HEK293 (cell line): ENCODE results near the gene CD40LG.

Source experiments
- CTCF ChIA-PET: fragments of 350-600 bp; formaldehyde crosslinking; extraction: SDS; loops from one replicate; lab custom pipeline; 2021; ENCODE audit warnings: antibody characterized with exemption; lab: Yijun Ruan, JAX
- POLR2A ChIA-PET: fragments of 300-600 bp; formaldehyde crosslinking; extraction: SDS; loops from one replicate; lab custom pipeline; 2020; ENCODE audit warnings: antibody characterized with exemption, inconsistent platforms; lab: Yijun Ruan, JAX
- H3K27ac ChIP-seq: fragments of 200-500 bp; sonication (Bioruptor generic); 2 replicates; pipeline ENCODE4 v1.5.1; 2014; ENCODE audit warnings: low read depth, low read length, control low read depth, inconsistent platforms; ENCODE audit errors: extremely low read depth
- H3K36me3 ChIP-seq, 2 experiments: fragments of 200-500 bp in 1 of 2; sonication (Bioruptor generic) in 1 of 2; 1 replicate in 1 of 2; 2 replicates in 1 of 2; pipeline ENCODE4 v1.5.1; 2014 to 2017; ENCODE audit warnings: inconsistent platforms in 2 of 2, low read length in 2 of 2; ENCODE audit not compliant: control insufficient read depth in 2 of 2, insufficient read depth in 1 of 2
- H3K4me1 ChIP-seq: fragments of 200-500 bp; sonication (Bioruptor generic); 2 replicates; pipeline ENCODE4 v1.5.1; 2014; ENCODE audit warnings: mild to moderate bottlenecking, low read length, inconsistent platforms; ENCODE audit not compliant: control insufficient read depth, insufficient read depth
- H3K4me3 ChIP-seq: 2 replicates; pipeline ENCODE4 v1.5.1; 2011; ENCODE audit warnings: low read depth, mild to moderate bottlenecking, control low read depth, low read length, moderate library complexity
- H3K9me3 ChIP-seq: fragments of 200-500 bp; sonication (Bioruptor generic); 2 replicates; pipeline ENCODE4 v1.5.1; 2014; ENCODE audit warnings: low read depth, low read length, inconsistent platforms; ENCODE audit not compliant: control insufficient read depth, insufficient read depth
- IKZF3 ChIP-seq: fragments of 450-650 bp; IDR thresholded peaks from 2 replicates; pipeline ENCODE4 v1.5.0; 2018; ENCODE audit warnings: missing biosample characterization, mild to moderate bottlenecking, missing genetic modification characterization, moderate library complexity
- SCRT1 ChIP-seq: fragments of 450-650 bp; formaldehyde crosslinking; IDR thresholded peaks from 2 replicates; pipeline ENCODE4 v1.5.1; 2016; ENCODE audit warnings: missing biosample characterization, missing genetic modification characterization, borderline replicate concordance
- ZBTB20 ChIP-seq: fragments of 450-650 bp; formaldehyde crosslinking; IDR thresholded peaks from 2 replicates; pipeline ENCODE4 v1.5.1; 2016; ENCODE audit warnings: missing biosample characterization, missing genetic modification characterization
- ZNF221 ChIP-seq: fragments of 450-650 bp; formaldehyde crosslinking; IDR thresholded peaks from 2 replicates; pipeline ENCODE4 v1.5.1; 2017; ENCODE audit warnings: missing biosample characterization, missing genetic modification characterization, borderline replicate concordance
- ZNF239 ChIP-seq: fragments of 450-650 bp; formaldehyde crosslinking; IDR thresholded peaks from 2 replicates; pipeline ENCODE4 v1.5.1; 2016; ENCODE audit warnings: missing biosample characterization, missing genetic modification characterization
- ZNF391 ChIP-seq: fragments of 450-650 bp; formaldehyde crosslinking; IDR thresholded peaks from 2 replicates; pipeline ENCODE4 v1.5.1; 2016; ENCODE audit warnings: low read depth, missing biosample characterization, missing genetic modification characterization, borderline replicate concordance
- ZNF433 ChIP-seq: fragments of 450-650 bp; formaldehyde crosslinking; IDR thresholded peaks from 2 replicates; pipeline ENCODE4 v1.5.1; 2016; ENCODE audit warnings: missing biosample characterization, missing genetic modification characterization, low read depth
- ZNF555 ChIP-seq: fragments of 450-650 bp; formaldehyde crosslinking; conservative IDR thresholded peaks from 2 replicates; pipeline ENCODE4 v1.5.1; 2017; ENCODE audit warnings: missing biosample characterization, mild to moderate bottlenecking, missing genetic modification characterization, inconsistent platforms
- ZNF621 ChIP-seq: fragments of 450-650 bp; formaldehyde crosslinking; IDR thresholded peaks from 2 replicates; pipeline ENCODE4 v1.5.1; 2017; ENCODE audit warnings: missing biosample characterization, missing genetic modification characterization
- ZSCAN16 ChIP-seq: fragments of 450-650 bp; formaldehyde crosslinking; IDR thresholded peaks from 2 replicates; pipeline ENCODE4 v1.5.1; 2016; ENCODE audit warnings: missing biosample characterization, missing genetic modification characterization
- ZSCAN23 ChIP-seq: fragments of 450-650 bp; formaldehyde crosslinking; IDR thresholded peaks from 2 replicates; pipeline ENCODE4 v1.5.1; 2016; ENCODE audit warnings: missing biosample characterization, missing genetic modification characterization
- TF ChIP-seq, protein P1 (sequence below): fragments of 450-650 bp; IDR thresholded peaks from 2 replicates; pipeline ENCODE4 v1.5.1; 2018; ENCODE audit warnings: missing biosample characterization, mild to moderate bottlenecking, missing genetic modification characterization
- TF ChIP-seq, protein P2 (sequence below): fragments of 450-650 bp; formaldehyde crosslinking; IDR thresholded peaks from 2 replicates; pipeline ENCODE4 v1.5.1; 2016; ENCODE audit warnings: missing biosample characterization, missing genetic modification characterization, borderline replicate concordance
- TF ChIP-seq, protein P3 (sequence below): IDR thresholded peaks from 2 replicates; pipeline ENCODE4 v1.6.1; 2011; ENCODE audit warnings: mild to moderate bottlenecking, low read depth, low read length, borderline replicate concordance
- TF ChIP-seq, protein P4 (sequence below): fragments of 450-650 bp; formaldehyde crosslinking; IDR thresholded peaks from 2 replicates; pipeline ENCODE4 v1.5.1; 2017; ENCODE audit warnings: missing biosample characterization, missing genetic modification characterization
- TF ChIP-seq, protein P5 (sequence below): fragments of 450-650 bp; formaldehyde crosslinking; IDR thresholded peaks from 2 replicates; pipeline ENCODE4 v1.5.1; 2017; ENCODE audit warnings: missing biosample characterization, missing genetic modification characterization

Gene CD40LG

DNA sequence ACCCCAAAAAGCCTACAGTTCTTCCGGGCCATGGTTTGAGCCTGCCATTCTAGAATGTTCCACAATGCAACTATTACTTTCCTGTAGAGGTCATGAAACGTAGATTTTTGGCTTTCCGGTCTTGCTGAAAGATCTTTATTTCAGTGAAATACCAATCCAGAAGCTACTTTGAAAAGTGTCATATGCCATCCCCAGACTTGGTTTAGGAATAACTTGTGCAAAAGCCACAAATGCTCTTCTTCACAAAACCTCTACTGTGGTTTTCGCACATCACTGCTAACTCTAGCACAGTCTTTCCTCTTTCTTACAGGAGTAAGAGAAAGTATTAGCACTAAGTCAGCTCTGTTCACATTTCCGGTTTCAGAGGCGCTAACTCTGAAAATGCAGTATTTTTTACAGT lies 12.7 kb upstream of the CD40LG start:
- Histone ChIP-seq H3K9me3 (no peaks in the 10 kb centered on the region), H3K27ac (no peak overlapping the region)
- POLR2A ChIA-PET = no interaction called here

DNA sequence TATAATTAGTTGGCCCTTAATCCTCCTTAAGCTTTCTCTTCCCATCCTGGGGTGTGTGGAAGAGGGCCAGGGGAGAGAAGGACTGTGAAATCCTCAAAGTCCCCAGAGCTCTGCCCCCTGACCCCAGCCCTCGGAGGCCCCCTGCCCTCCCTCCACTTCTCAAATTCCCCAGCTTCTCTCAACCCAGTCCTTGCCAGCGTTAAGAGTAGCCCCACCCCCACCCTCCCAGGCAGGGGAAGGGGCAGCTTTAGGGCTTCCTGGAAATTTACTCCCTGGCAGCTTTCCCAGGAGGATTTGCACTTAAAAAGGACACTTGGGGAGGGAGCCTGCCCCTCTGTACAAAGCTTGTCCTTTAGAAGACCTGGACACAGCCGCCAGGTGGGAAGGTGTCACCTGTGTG lies 11.8 kb upstream of the CD40LG start:
- no peak overlapping the region for H3K4me3 ChIP-seq
- CTCF ChIA-PET = interaction anchor here (0.6 to 1.0 kb wide), 2 partner anchors 51 to 56 kb away, joined by 3 to 5 read pairs; no protein-coding TSS in a partner anchor

More for the DNA sequence above, 12.7 kb upstream of the CD40LG start:
- H3K4me3 ChIP-seq = no peak overlapping the region
- TF ChIP-seq ZNF239 = no peak
- no peak for TF ChIP-seq ZSCAN16 (tag by site-specific recombination)
- TF ChIP-seq, protein P1, sequence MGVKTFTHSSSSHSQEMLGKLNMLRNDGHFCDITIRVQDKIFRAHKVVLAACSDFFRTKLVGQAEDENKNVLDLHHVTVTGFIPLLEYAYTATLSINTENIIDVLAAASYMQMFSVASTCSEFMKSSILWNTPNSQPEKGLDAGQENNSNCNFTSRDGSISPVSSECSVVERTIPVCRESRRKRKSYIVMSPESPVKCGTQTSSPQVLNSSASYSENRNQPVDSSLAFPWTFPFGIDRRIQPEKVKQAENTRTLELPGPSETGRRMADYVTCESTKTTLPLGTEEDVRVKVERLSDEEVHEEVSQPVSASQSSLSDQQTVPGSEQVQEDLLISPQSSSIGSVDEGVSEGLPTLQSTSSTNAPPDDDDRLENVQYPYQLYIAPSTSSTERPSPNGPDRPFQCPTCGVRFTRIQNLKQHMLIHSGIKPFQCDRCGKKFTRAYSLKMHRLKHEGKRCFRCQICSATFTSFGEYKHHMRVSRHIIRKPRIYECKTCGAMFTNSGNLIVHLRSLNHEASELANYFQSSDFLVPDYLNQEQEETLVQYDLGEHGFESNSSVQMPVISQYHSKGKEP (tag by site-specific recombination) = no peak
- TF ChIP-seq, protein P2, sequence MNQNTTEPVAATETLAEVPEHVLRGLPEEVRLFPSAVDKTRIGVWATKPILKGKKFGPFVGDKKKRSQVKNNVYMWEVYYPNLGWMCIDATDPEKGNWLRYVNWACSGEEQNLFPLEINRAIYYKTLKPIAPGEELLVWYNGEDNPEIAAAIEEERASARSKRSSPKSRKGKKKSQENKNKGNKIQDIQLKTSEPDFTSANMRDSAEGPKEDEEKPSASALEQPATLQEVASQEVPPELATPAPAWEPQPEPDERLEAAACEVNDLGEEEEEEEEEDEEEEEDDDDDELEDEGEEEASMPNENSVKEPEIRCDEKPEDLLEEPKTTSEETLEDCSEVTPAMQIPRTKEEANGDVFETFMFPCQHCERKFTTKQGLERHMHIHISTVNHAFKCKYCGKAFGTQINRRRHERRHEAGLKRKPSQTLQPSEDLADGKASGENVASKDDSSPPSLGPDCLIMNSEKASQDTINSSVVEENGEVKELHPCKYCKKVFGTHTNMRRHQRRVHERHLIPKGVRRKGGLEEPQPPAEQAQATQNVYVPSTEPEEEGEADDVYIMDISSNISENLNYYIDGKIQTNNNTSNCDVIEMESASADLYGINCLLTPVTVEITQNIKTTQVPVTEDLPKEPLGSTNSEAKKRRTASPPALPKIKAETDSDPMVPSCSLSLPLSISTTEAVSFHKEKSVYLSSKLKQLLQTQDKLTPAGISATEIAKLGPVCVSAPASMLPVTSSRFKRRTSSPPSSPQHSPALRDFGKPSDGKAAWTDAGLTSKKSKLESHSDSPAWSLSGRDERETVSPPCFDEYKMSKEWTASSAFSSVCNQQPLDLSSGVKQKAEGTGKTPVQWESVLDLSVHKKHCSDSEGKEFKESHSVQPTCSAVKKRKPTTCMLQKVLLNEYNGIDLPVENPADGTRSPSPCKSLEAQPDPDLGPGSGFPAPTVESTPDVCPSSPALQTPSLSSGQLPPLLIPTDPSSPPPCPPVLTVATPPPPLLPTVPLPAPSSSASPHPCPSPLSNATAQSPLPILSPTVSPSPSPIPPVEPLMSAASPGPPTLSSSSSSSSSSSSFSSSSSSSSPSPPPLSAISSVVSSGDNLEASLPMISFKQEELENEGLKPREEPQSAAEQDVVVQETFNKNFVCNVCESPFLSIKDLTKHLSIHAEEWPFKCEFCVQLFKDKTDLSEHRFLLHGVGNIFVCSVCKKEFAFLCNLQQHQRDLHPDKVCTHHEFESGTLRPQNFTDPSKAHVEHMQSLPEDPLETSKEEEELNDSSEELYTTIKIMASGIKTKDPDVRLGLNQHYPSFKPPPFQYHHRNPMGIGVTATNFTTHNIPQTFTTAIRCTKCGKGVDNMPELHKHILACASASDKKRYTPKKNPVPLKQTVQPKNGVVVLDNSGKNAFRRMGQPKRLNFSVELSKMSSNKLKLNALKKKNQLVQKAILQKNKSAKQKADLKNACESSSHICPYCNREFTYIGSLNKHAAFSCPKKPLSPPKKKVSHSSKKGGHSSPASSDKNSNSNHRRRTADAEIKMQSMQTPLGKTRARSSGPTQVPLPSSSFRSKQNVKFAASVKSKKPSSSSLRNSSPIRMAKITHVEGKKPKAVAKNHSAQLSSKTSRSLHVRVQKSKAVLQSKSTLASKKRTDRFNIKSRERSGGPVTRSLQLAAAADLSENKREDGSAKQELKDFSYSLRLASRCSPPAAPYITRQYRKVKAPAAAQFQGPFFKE (tag by site-specific recombination) = no peak
- no peak for TF ChIP-seq IKZF3 (tag by site-specific recombination)
- TF ChIP-seq, protein P3, sequence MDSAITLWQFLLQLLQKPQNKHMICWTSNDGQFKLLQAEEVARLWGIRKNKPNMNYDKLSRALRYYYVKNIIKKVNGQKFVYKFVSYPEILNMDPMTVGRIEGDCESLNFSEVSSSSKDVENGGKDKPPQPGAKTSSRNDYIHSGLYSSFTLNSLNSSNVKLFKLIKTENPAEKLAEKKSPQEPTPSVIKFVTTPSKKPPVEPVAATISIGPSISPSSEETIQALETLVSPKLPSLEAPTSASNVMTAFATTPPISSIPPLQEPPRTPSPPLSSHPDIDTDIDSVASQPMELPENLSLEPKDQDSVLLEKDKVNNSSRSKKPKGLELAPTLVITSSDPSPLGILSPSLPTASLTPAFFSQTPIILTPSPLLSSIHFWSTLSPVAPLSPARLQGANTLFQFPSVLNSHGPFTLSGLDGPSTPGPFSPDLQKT = 0 out of 2 replicates have a peak, but pooled peaks have one; percentile 21
- no peak for TF ChIP-seq ZNF221 (tag by site-specific recombination)
- TF ChIP-seq SCRT1 (tag by site-specific recombination) = no peak
- CTCF ChIA-PET = interaction anchor here (0.7 to 1.0 kb wide), 2 partner anchors 55 to 71 kb away, joined by 3 read pairs; no protein-coding TSS in a partner anchor
- H3K4me1 ChIP-seq = no peaks in the 10 kb centered on the region
- no peaks in the 10 kb centered on the region for H3K36me3 ChIP-seq

More for the DNA sequence above, 11.8 kb upstream of the CD40LG start:
- no peaks in the 10 kb centered on the region for H3K4me1 ChIP-seq
- POLR2A ChIA-PET = no interaction called here
- no peak overlapping the region for H3K27ac ChIP-seq
- no peaks in the 10 kb centered on the region for H3K36me3 ChIP-seq
- no peaks in the 10 kb centered on the region for H3K9me3 ChIP-seq
- TF ChIP-seq ZBTB20 (tag by site-specific recombination) (no peak), ZNF555 (tag by site-specific recombination) (no peak), ZNF621 (tag by site-specific recombination) (no peak), ZNF391 (tag by site-specific recombination) (no peak), ZNF433 (tag by site-specific recombination) (no peak), ZSCAN23 (no peak)
- TF ChIP-seq, protein P4, sequence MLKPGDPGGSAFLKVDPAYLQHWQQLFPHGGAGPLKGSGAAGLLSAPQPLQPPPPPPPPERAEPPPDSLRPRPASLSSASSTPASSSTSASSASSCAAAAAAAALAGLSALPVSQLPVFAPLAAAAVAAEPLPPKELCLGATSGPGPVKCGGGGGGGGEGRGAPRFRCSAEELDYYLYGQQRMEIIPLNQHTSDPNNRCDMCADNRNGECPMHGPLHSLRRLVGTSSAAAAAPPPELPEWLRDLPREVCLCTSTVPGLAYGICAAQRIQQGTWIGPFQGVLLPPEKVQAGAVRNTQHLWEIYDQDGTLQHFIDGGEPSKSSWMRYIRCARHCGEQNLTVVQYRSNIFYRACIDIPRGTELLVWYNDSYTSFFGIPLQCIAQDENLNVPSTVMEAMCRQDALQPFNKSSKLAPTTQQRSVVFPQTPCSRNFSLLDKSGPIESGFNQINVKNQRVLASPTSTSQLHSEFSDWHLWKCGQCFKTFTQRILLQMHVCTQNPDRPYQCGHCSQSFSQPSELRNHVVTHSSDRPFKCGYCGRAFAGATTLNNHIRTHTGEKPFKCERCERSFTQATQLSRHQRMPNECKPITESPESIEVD = no peak
- TF ChIP-seq, protein P5, sequence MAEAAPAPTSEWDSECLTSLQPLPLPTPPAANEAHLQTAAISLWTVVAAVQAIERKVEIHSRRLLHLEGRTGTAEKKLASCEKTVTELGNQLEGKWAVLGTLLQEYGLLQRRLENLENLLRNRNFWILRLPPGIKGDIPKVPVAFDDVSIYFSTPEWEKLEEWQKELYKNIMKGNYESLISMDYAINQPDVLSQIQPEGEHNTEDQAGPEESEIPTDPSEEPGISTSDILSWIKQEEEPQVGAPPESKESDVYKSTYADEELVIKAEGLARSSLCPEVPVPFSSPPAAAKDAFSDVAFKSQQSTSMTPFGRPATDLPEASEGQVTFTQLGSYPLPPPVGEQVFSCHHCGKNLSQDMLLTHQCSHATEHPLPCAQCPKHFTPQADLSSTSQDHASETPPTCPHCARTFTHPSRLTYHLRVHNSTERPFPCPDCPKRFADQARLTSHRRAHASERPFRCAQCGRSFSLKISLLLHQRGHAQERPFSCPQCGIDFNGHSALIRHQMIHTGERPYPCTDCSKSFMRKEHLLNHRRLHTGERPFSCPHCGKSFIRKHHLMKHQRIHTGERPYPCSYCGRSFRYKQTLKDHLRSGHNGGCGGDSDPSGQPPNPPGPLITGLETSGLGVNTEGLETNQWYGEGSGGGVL = no peak
- TF ChIP-seq, all 188 proteins: peak for 0
